Measurements from ENCODE around the gene SLC10A7. TPM values are rescaled to one million over a fixed set of nuclear protein-coding genes. Genes with fewer than 3 reads are reported as not detected.

Gene SLC10A7
- total and polyA plus RNA-seq, 8 donors: 1.8 to 36.0 (median 10.4) TPM

- H3K27me3 ChIP-seq: no peaks in the 10 kb centered on the region
- intact Hi-C loops (cut with DNase I; ENCODE audit: low total_unique reads): no loop called here
- H3K27ac ChIP-seq: no peak overlapping the region
- peaks cover 0 to 11% (median 0%) of the 10 kb centered on the region in 4 donors for H3K4me1 ChIP-seq
- no peaks in the 10 kb centered on the region for H3K36me3 ChIP-seq
- no peak overlapping the region for H3K4me3 ChIP-seq
- 19 to 61% (median 41%) methylated on average over 1 of the region's 1 CpG for WGBS, 5 donors
- DNase-seq: no peak
- H3K9me3 ChIP-seq: no peaks in the 10 kb centered on the region
- TF ChIP-seq EP300 (IDR thresholded peaks at IDR 0.05) (no peak), POLR2AphosphoS5 (IDR thresholded peaks at IDR 0.05) (peak in 1 of 3 donors; percentile 41)
These were observed 26.5 kb downstream of the SLC10A7 start for GRCh38 chr4:146495269-146495668.

GRCh38 chr4:146494143-146494542 lies 27.6 kb downstream of the SLC10A7 start:
- Histone ChIP-seq H3K4me1 (peaks cover 0 to 11% (median 0%) of the 10 kb centered on the region in 4 donors), H3K27me3 (no peaks in the 10 kb centered on the region), H3K36me3 (no peaks in the 10 kb centered on the region), H3K27ac (no peak overlapping the region), H3K9me3 (no peaks in the 10 kb centered on the region), H3K4me3 (no peak overlapping the region)
- TF ChIP-seq CTCF (IDR thresholded peaks at IDR 0.05): no peak
- no peak for TF ChIP-seq POLR2A (IDR thresholded peaks at IDR 0.05)
- TF ChIP-seq EP300 (IDR thresholded peaks at IDR 0.05): no peak
- no peak for TF ChIP-seq POLR2AphosphoS5 (IDR thresholded peaks at IDR 0.05)
- intact Hi-C loops (cut with DNase I; ENCODE audit: low total_unique reads): no loop called here
- 71 to 87% (median 85%) methylated on average over 6 of the region's 6 CpGs for WGBS, 5 donors
- peak in 1 of 2 donors; percentile 8 for DNase-seq

GRCh38 chr4:146490106-146490505 lies 31.6 kb downstream of the SLC10A7 start:
- H3K27ac ChIP-seq: no peak overlapping the region
- H3K36me3 ChIP-seq: peaks cover 0 to 19% (median 3%) of the 10 kb centered on the region in 4 donors

GRCh38 chr4:146488495-146489174 lies 33.1 kb downstream of the SLC10A7 start:
- H3K4me3 ChIP-seq: no peak overlapping the region
- peaks cover 0 to 29% (median 9%) of the 10 kb centered on the region in 4 donors for H3K36me3 ChIP-seq
- intact Hi-C loops (cut with DNase I; ENCODE audit: low total_unique reads): no loop called here
- peaks cover 0 to 10% (median 0%) of the 10 kb centered on the region in 4 donors for H3K4me1 ChIP-seq
- 50 to 58% (median 51%) methylated on average over 3 of the region's 3 CpGs for WGBS, 5 donors
- no peaks in the 10 kb centered on the region for H3K27me3 ChIP-seq
- peak in 1 of 2 donors; percentile 54 for DNase-seq
- peaks cover 0 to 7% (median 3%) of the 10 kb centered on the region in 4 donors for H3K9me3 ChIP-seq
- no peak overlapping the region for H3K27ac ChIP-seq
- TF ChIP-seq CTCF (IDR thresholded peaks at IDR 0.05): no peak
- TF ChIP-seq POLR2A (IDR thresholded peaks at IDR 0.05): no peak
- TF ChIP-seq EP300 (IDR thresholded peaks at IDR 0.05): no peak
- TF ChIP-seq POLR2AphosphoS5 (IDR thresholded peaks at IDR 0.05): no peak

More at GRCh38 chr4:146490106-146490505, 31.6 kb downstream of the SLC10A7 start:
- Histone ChIP-seq H3K9me3 (no peaks in the 10 kb centered on the region), H3K4me3 (no peak overlapping the region), H3K27me3 (no peaks in the 10 kb centered on the region), H3K4me1 (peaks cover 0 to 15% (median 0%) of the 10 kb centered on the region in 4 donors)
- intact Hi-C loops (cut with DNase I; ENCODE audit: low total_unique reads): no loop called here
- 90 to 92% (median 92%) methylated on average over 2 of the region's 2 CpGs for WGBS, 5 donors
- TF ChIP-seq EP300 (IDR thresholded peaks at IDR 0.05) (no peak), CTCF (IDR thresholded peaks at IDR 0.05) (no peak), POLR2A (IDR thresholded peaks at IDR 0.05) (no peak), POLR2AphosphoS5 (IDR thresholded peaks at IDR 0.05) (no peak)
- DNase-seq: no peak

- peaks cover 0 to 25% (median 7%) of the 10 kb centered on the region in 4 donors for H3K9me3 ChIP-seq
- intact Hi-C loops (cut with DNase I; ENCODE audit: low total_unique reads): no loop called here
These were observed 35.2 kb downstream of the SLC10A7 start for GRCh38 chr4:146486565-146486964.

More at GRCh38 chr4:146486565-146486964, 35.2 kb downstream of the SLC10A7 start:
- Histone ChIP-seq H3K4me1 (peaks cover 0 to 10% (median 0%) of the 10 kb centered on the region in 4 donors), H3K36me3 (peaks cover 0 to 42% (median 11%) of the 10 kb centered on the region in 4 donors), H3K4me3 (no peak overlapping the region), H3K27ac (no peak overlapping the region), H3K27me3 (no peaks in the 10 kb centered on the region)
- TF ChIP-seq EP300 (IDR thresholded peaks at IDR 0.05) (no peak), POLR2A (IDR thresholded peaks at IDR 0.05) (no peak), POLR2AphosphoS5 (IDR thresholded peaks at IDR 0.05) (no peak), CTCF (IDR thresholded peaks at IDR 0.05) (no peak)
- 85 to 94% (median 89%) methylated on average over 1 of the region's 1 CpG for WGBS, 5 donors
- DNase-seq: no peak
